CD14-positive monocyte (primary cell): ENCODE measurements around the gene MBTD1. TPM values are rescaled to one million over a fixed set of nuclear protein-coding genes. Genes with fewer than 3 reads are reported as not detected.
A peak's percentile ranks its signal among the peaks of the same experiment; 100 is the strongest.

ENCODE experiments used
- DNase-seq, 3 donors: peaks; one replicate each; pipeline ENCODE4 v3.0.0-alpha.2; 2011 to 2022
- H2AFZ ChIP-seq: 2 replicates; pipeline ENCODE4 v1.6.0; 2012; ENCODE audit warnings: mild to moderate bottlenecking, low read depth, low read length, inconsistent platforms; ENCODE audit not compliant: insufficient read depth, poor library complexity, severe bottlenecking
- H3K27ac ChIP-seq, 2 donors: 1 replicate in 1 of 2; 2 replicates in 1 of 2; pipeline ENCODE4 v1.5.1; 2012 to 2013; ENCODE audit warnings: low read length in 2 of 2, control low read depth in 1 of 2, inconsistent platforms in 1 of 2, low read depth in 1 of 2, mild to moderate bottlenecking in 1 of 2
- H3K27me3 ChIP-seq, 2 donors: one replicate each; pipeline versions ENCODE4 v1.6.0 to v1.6.1; 2011 to 2013; ENCODE audit warnings: low read length in 2 of 2; ENCODE audit not compliant: control insufficient read depth in 2 of 2, insufficient read depth in 2 of 2
- H3K36me3 ChIP-seq, 2 donors: replicated peaks in 1 of 2; 1 replicate in 1 of 2; 2 replicates in 1 of 2; pipeline versions ENCODE4 v1.5.1 to v1.6.1; 2012 to 2013; ENCODE audit warnings: low read length in 2 of 2, control low read depth in 1 of 2, inconsistent platforms in 1 of 2, mild to moderate bottlenecking in 1 of 2; ENCODE audit not compliant: insufficient read depth in 2 of 2, control insufficient read depth in 1 of 2
- H3K4me1 ChIP-seq, 2 donors: 1 replicate in 1 of 2; 2 replicates in 1 of 2; pipeline versions ENCODE4 v1.5.1 to v1.6.1; 2012 to 2013; ENCODE audit warnings: low read length in 2 of 2, control low read depth in 1 of 2, inconsistent platforms in 1 of 2, mild to moderate bottlenecking in 1 of 2, moderate library complexity in 1 of 2; ENCODE audit not compliant: insufficient read depth in 2 of 2, control insufficient read depth in 1 of 2
- H3K4me2 ChIP-seq: replicated peaks from 2 replicates; pipeline ENCODE3; 2012; ENCODE audit warnings: low read length, moderate library complexity, mild to moderate bottlenecking; ENCODE audit not compliant: poor library complexity, severe bottlenecking; ENCODE audit errors: extremely low read depth
- H3K4me3 ChIP-seq, 3 experiments: fragments of 200-600 bp in 1 of 3; sonication (generic) in 1 of 3; replicated peaks in 1 of 3; 1 replicate in 2 of 3; 2 replicates in 1 of 3; pipeline ENCODE4 v1.5.1; 2011 to 2013; ENCODE audit warnings: low read length in 3 of 3, mild to moderate bottlenecking in 3 of 3, control low read depth in 2 of 3, low read depth in 2 of 3, inconsistent platforms in 1 of 3, moderate library complexity in 1 of 3
- H3K79me2 ChIP-seq: 2 replicates; pipeline ENCODE4 v1.6.0; 2012; ENCODE audit warnings: mild to moderate bottlenecking, control low read depth, inconsistent platforms, low read length, moderate library complexity; ENCODE audit not compliant: insufficient read depth
- H3K9ac ChIP-seq: 2 replicates; pipeline ENCODE4 v1.6.0; 2017; ENCODE audit warnings: low read length, mild to moderate bottlenecking; ENCODE audit not compliant: insufficient read depth, poor library complexity, severe bottlenecking
- H3K9me3 ChIP-seq, 2 donors: replicated peaks in 1 of 2; 1 replicate in 1 of 2; 2 replicates in 1 of 2; pipeline versions ENCODE4 v1.5.1 to v1.6.1; 2012 to 2013; ENCODE audit warnings: low read length in 2 of 2, control low read depth in 1 of 2; ENCODE audit not compliant: control insufficient read depth in 1 of 2, insufficient read depth in 1 of 2
- H4K20me1 ChIP-seq: 2 replicates; pipeline ENCODE4 v1.6.0; 2012; ENCODE audit warnings: mild to moderate bottlenecking, low read length, control low read depth, moderate library complexity; ENCODE audit not compliant: insufficient read depth
- H3K27ac Mint-ChIP-seq, 7 donors: one replicate each; pipeline ENCODE4 v1.8.0; 2020; ENCODE audit warnings: mild to moderate bottlenecking in 7 of 7, mixed read lengths in 7 of 7, moderate library complexity in 6 of 7, inconsistent platforms in 2 of 7
- H3K27me3 Mint-ChIP-seq, 3 donors: one replicate each; pipeline ENCODE4 v1.8.0; 2021 to 2022; ENCODE audit warnings: low read depth in 3 of 3, mild to moderate bottlenecking in 3 of 3, mixed read lengths in 3 of 3, moderate library complexity in 3 of 3, inconsistent platforms in 1 of 3
- H3K36me3 Mint-ChIP-seq, 2 donors: one replicate each; pipeline ENCODE4 v1.8.0; 2020; ENCODE audit warnings: mixed read lengths in 2 of 2, inconsistent platforms in 1 of 2, mild to moderate bottlenecking in 1 of 2
- H3K4me1 Mint-ChIP-seq: one replicate; pipeline ENCODE4 v1.8.0; 2020; ENCODE audit warnings: mild to moderate bottlenecking, mixed read lengths
- H3K4me3 Mint-ChIP-seq, 2 donors: one replicate each; pipeline ENCODE4 v1.8.0; 2020; ENCODE audit warnings: mild to moderate bottlenecking in 2 of 2, mixed read lengths in 2 of 2, moderate library complexity in 1 of 2
- H3K9me3 Mint-ChIP-seq, 7 donors: one replicate each; pipeline ENCODE4 v1.8.0; 2020 to 2022; ENCODE audit warnings: mixed read lengths in 7 of 7, mild to moderate bottlenecking in 6 of 7, moderate library complexity in 6 of 7, inconsistent platforms in 2 of 7
- WGBS: methylation state at CpG from one replicate; pipeline ENCODE4 v1.1.5; 2013; ENCODE audit warnings: missing lambda C conversion rate; ENCODE audit not compliant: insufficient coverage; 5-methylcytosine and 5-hydroxymethylcytosine counted together
- intact Hi-C, 2 donors: fragments of 100-400 bp; cut with micrococcal nuclease; formaldehyde crosslinking; loops; one replicate each; pipeline versions ENCODE4 v1.15.0 to v1.15.1; 2023
- polyA plus RNA-seq, 3 donors: library from polyadenylated mRNA; depleted of rRNA in 1 of 3; unstranded in 2 of 3; stranded (reverse) in 1 of 3; fragments of 300-500 nt in 2 of 3; fragments of >200 nt in 1 of 3; fragmentation: Illumina TruSeq in 2 of 3; gene quantifications; 1 replicate in 2 of 3; 2 replicates in 1 of 3; pipeline ENCODE4 v1.2.3, GENCODE V29; 2012 to 2021
- TF ChIP-seq, protein P1 (sequence below): fragments of 200-600 bp; IDR thresholded peaks from one replicate; pipeline ENCODE4 v1.8.0; 2022; ENCODE audit warnings: antibody characterized with exemption, mild to moderate bottlenecking

MBTD1 gene
- polyA plus RNA-seq, 3 donors, result 5.9 to 11.3 (median 10.0) TPM

DNA sequence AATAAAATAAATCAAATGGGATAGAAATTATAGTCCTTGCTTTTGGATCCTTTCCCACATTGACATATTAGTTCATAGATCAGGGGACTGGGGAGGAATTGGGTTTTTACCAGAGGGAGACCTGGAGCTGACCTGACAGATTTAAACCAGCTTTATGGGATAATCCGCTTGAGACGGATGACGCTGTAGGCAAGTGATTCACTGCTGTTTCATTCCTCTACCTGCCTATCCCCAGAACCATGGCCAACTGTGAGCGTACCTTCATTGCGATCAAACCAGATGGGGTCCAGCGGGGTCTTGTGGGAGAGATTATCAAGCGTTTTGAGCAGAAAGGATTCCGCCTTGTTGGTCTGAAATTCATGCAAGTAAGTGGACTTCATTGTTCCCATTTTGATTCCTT lies 104.4 kb downstream of the MBTD1 start:
- Mint-ChIP-seq H3K27me3 (no peaks in the 10 kb centered on the region), H3K27ac (no peak overlapping the region), H3K9me3 (no peaks in the 10 kb centered on the region), H3K4me1 (no peaks in the 10 kb centered on the region), H3K4me3 (no peak overlapping the region), H3K36me3 (peaks cover 15 to 26% of the 10 kb centered on the region in 2 donors)
- Histone ChIP-seq H3K4me2 (no peak overlapping the region), H3K79me2 (peaks cover 24% of the 10 kb centered on the region), H3K4me3 (no peak overlapping the region), H3K9me3 (no peaks in the 10 kb centered on the region), H3K36me3 (peaks cover 9 to 17% of the 10 kb centered on the region in 2 donors), H3K27ac (no peak overlapping the region), H3K9ac (no peak overlapping the region), H4K20me1 (no peaks in the 10 kb centered on the region), H2AFZ (no peak overlapping the region), H3K4me1 (peaks cover 18 to 19% of the 10 kb centered on the region in 2 donors), H3K27me3 (no peaks in the 10 kb centered on the region)
- whole genome bisulfite sequencing, result 94% methylated on average over 3 of the region's 8 CpGs
- DNase-seq, result no peak
- intact Hi-C loops, result loop anchor here in 1 of 2 donors (10.0 kb wide), 1 partner anchor 291 kb away; the partner anchor contains the start of gene TOB1
- TF ChIP-seq, protein P1, sequence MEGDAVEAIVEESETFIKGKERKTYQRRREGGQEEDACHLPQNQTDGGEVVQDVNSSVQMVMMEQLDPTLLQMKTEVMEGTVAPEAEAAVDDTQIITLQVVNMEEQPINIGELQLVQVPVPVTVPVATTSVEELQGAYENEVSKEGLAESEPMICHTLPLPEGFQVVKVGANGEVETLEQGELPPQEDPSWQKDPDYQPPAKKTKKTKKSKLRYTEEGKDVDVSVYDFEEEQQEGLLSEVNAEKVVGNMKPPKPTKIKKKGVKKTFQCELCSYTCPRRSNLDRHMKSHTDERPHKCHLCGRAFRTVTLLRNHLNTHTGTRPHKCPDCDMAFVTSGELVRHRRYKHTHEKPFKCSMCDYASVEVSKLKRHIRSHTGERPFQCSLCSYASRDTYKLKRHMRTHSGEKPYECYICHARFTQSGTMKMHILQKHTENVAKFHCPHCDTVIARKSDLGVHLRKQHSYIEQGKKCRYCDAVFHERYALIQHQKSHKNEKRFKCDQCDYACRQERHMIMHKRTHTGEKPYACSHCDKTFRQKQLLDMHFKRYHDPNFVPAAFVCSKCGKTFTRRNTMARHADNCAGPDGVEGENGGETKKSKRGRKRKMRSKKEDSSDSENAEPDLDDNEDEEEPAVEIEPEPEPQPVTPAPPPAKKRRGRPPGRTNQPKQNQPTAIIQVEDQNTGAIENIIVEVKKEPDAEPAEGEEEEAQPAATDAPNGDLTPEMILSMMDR, result no peak

DNA sequence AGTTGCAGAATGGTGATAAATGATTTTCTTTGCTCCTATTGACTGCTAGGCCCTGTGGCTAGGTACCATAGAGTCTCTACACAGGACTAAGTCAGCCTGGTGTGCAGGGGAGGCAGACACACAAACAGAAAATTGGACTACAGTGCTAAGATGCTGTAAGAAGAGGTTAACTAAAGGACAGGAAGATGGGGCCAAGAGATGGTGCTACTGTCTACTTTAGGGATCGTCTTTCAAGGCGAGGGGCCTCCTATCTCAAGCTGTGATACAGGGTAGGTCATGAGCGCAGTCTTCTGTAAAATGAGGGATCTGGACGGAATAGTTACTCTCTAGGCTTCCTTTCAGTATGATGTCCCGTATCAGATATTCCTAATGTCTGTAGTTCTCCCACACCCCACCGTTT lies 105.7 kb downstream of the MBTD1 start:
- Mint-ChIP-seq H3K9me3 (no peaks in the 10 kb centered on the region), H3K36me3 (peaks cover 10 to 17% of the 10 kb centered on the region in 2 donors), H3K27ac (no peak overlapping the region), H3K4me3 (no peak overlapping the region), H3K4me1 (no peaks in the 10 kb centered on the region), H3K27me3 (no peaks in the 10 kb centered on the region)
- DNase-seq, result no peak
- peak overlapping the region; percentile 69 for H3K9ac ChIP-seq
- WGBS, result no CpG with 5 or more reads among the region's 6 CpGs
- H3K36me3 ChIP-seq, result peaks cover 7 to 8% of the 10 kb centered on the region in 2 donors
- peak overlapping the region; percentile 68 to 86 (median 80) for H3K4me3 ChIP-seq
- no peaks in the 10 kb centered on the region for H3K9me3 ChIP-seq
- peaks cover 24% of the 10 kb centered on the region for H3K79me2 ChIP-seq
- H3K27ac ChIP-seq, result peak overlapping the region in 1 of 2 donors; percentile 87
- peak overlapping the region; percentile 89 for H3K4me2 ChIP-seq
- no peaks in the 10 kb centered on the region for H3K27me3 ChIP-seq
- peaks cover 18 to 19% of the 10 kb centered on the region in 2 donors for H3K4me1 ChIP-seq
- no peaks in the 10 kb centered on the region for H4K20me1 ChIP-seq
- intact Hi-C loops, result loop anchor here (5.0 to 10.0 kb wide), 3 partner anchors 42 to 289 kb away; partner anchors contain the start of gene TOB1 (in 1 of the 2)
- peak overlapping the region; percentile 90 for H2AFZ ChIP-seq
- TF ChIP-seq, protein P1, result no peak
